Caki2 (cell line): ENCODE results near the gene NCBP3. TPM values are rescaled to one million over a fixed set of nuclear protein-coding genes. Genes with fewer than 3 reads are reported as not detected.

Source experiments
- total RNA-seq: library from RNA; depleted of rRNA; stranded (reverse); fragments of >200 nt; shearing (Covaris generic); gene quantifications from 2 replicates; pipeline ENCODE4 v1.2.3, GENCODE V29; 2014; ENCODE audit warnings: low replicate concordance; rRNA removed

NCBP3 gene
- total RNA-seq, 1 experiment from 2014 or later: 9.3 TPM

Other genes starting within 250 kb of the NCBP3 start
- 0.87 and 0.95 TPM in 2 replicates for gene TRPV1, start 236.8 kb downstream of the NCBP3 start, total RNA-seq
- 8.9 and 11.1 TPM in 2 replicates for gene SHPK, start 210.0 kb downstream of the NCBP3 start, total RNA-seq
- 7.1 and 7.5 TPM in 2 replicates for gene CTNS, start 209.5 kb downstream of the NCBP3 start, total RNA-seq
- gene TAX1BP3, start 177.7 kb downstream of the NCBP3 start, total RNA-seq: 136 and 157 TPM in 2 replicates
- gene EMC6, start 177.4 kb downstream of the NCBP3 start, total RNA-seq: 19.1 and 34.7 TPM in 2 replicates
- not detected in 2 replicates for gene P2RX5, start 150.1 kb downstream of the NCBP3 start, total RNA-seq
- gene HASPIN, start 122.3 kb downstream of the NCBP3 start, total RNA-seq: 9.4 and 9.9 TPM in 2 replicates
- 38.1 and 78.5 TPM in 2 replicates for gene ITGAE, start 45.1 kb downstream of the NCBP3 start, total RNA-seq
- 9.7 and 13.6 TPM in 2 replicates for gene CAMKK1, start 46.8 kb upstream of the NCBP3 start, total RNA-seq
- gene P2RX1, start 70.2 kb upstream of the NCBP3 start, total RNA-seq: not detected in 2 replicates
- gene ATP2A3, start 118.2 kb upstream of the NCBP3 start, total RNA-seq: 5.0 and 7.7 TPM in 2 replicates